ENCODE data around the gene ZNF579. TPM values are rescaled to one million over a fixed set of nuclear protein-coding genes. Genes with fewer than 3 reads are reported as not detected.
A peak's percentile ranks its signal among the peaks of the same experiment; 100 is the strongest.

The ZNF579 gene
- total RNA-seq, 1 donor from 2014 or later = 4.2 TPM

DNA sequence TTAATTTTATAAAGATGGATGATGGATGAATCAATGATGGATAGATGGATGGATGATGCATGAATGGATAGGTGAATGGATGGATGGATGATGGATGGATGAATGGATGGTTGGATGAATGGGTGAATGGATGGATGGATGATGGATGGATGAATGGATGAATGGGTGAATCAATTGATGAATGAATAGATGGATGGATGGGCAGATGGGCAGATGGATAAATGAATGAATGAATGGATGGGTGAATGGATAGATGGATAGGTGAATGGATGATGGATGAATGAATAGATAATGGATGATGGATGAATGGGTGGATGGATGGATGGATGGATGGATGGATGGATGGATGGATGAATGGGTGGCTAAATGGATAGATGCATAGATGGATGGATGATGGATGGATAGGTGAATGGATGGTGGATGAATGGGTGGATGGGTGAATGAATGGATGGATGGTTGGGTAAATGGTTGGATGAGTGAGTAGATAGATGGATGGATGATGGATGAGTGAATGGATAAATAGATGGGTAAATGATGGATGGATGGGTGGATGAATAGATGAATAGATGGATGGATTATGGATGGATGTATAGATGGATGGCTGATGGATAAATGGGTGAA lies 12.8 kb downstream of the ZNF579 start:
- DNase-seq = no peak

DNA sequence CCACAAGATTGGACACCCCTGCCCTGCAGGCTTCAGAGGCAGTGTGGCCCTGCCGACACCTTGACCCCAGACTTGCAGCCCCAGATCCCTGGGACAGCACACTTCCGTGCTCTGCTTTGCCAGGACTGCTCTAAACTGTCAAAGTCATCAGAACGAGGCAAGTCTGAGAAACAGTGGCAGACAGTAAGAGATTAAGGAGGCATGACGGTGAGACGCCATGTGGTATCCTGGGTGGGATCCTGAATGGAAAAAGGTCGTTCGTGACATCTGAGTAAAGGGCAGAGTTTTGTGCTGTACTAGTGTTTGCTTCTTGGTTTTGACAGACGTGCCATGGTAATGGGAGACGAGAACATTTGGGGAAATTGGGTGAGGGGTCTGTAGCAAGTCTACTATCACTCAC lies 13.8 kb downstream of the ZNF579 start:
- no peak for DNase-seq

DNA sequence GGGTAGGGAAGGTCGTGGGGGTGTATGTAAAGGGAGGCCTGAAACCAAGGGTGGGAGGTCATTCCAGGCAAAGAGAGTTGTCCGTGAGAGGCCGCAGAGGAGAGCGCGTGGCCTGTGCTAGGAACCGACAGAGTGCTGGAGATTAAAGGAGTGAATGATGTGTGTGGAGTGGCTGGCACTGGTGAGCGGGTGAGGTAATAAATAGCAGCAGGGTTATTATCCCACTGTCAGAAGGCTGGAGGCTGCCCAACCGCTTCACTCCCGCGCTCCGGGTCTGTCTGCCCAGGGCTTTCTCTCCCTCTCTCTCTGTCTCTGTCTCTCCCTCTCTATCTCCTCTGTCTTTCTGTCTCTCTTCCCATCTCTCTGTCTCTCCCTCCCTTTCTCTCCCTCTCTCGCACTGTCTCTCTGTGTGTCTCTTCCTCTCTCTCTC lies 17.4 kb downstream of the ZNF579 start:
- DNase-seq = no peak

GRCh38 chr19:55559684-55560083 lies 21.0 kb downstream of the ZNF579 start:
- DNase-seq = no peak

DNA sequence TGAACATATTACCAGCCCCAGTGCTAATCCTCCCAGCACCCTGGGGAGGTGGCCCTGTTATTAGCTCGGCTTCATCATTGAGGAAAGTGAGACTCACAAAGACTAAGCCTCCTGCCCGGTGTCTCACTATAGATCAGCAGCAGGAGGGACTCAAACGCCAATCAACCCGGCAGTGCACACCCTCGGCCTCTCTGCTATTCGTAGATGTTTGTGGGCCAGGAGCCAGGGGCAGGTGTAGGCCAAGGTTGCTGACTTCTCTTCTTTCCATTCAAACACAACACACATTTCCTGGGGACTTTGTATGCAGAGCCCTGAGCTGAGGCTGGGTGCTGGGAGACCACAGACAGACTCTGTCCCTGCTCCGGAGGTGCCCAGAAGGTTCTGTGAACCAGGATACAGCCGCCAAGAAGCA lies 25.9 kb downstream of the ZNF579 start:
- DNase-seq = no peak

DNA sequence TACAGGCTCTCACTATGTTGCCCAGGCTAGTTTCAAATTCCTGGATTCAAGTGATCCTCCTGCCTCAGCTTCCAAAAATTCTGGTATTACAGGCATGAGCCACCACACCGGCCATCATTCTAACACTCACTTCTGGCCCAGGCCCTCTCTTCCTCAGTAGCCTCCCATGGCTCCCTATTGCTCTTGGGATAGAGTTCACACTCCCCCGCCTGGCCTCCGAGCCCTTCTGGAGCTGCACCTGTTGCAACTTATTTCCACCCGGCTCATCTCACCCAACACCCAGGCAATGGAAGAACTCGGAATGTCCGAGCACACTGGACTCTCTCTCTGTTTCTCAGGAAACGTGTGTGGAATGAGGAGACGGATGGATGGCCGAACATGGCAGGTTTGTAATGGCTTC lies 26.3 kb downstream of the ZNF579 start:
- no peak for DNase-seq

DNA sequence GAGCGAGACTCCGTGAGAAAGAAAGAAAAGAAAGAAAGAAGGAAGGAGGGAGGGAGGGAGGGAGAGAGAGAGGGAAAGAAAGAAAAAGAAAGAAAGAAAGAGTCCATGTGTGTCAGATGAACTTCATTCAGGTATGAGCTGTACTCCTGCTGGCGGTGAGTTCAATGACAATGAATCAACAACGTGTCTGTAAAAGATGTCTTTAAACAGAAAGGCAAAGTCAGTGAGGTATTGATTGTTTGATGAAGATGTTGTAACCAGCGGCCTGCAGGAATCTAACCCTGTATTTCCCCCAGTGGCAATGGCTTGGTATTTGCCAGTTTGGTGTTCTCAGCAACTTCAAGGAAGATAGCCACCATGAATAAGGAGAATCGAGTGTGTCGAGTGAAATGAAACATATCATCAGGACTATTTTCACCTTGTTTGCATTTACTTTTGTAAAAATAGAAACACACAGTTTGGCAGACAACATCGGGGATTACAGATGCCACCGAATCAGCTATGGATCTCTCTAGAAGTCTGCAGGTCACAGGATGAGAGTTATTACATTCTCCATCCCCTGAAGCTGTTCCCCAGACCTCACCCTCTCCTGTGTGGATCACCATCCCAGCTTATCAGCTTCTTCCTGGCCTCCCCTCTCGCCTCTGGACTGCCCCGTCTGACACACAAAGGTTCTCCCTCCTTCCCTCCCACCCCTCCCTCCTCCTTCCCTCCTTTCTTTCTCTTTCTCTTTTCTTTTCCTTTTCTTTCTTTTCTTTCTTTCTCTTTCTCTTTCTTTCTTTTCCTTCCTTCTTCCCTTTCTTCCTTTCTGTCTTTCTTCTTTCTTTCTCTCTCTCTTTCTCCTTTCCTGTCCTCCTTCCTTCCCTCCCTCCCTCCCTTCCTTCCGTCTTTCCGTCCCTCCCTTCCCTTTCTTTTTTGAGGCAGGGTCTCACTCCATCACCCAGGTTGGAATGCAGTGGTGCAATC lies 27.1 kb downstream of the ZNF579 start:
- no peak for DNase-seq

- no peak for DNase-seq
These were observed 28.0 kb downstream of the ZNF579 start for GRCh38 chr19:55552620-55553019.

DNA sequence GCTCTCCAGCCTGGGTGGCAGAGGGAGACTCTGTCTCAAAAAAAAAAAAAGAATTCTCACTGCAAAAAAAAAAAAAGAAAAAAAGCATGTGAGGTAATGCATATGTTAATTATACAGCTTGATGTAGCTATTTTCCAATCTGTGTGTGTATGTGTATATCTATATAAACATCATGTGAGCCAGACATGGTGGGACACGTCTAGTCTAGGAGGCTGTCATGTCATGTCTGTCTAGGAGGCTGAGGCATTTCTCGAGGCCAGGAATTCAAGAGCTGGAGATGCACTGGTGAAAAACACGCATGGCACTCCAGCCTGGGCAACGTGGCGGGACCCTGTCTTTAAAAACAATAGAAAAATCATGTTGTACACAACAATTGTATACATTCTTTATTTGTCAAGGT lies 28.4 kb downstream of the ZNF579 start:
- no peak for DNase-seq

GRCh38 chr19:55550321-55550650 lies 30.4 kb downstream of the ZNF579 start:
- no peak for DNase-seq

- no peak for DNase-seq
These were observed 30.9 kb downstream of the ZNF579 start for GRCh38 chr19:55549500-55550320.

DNA sequence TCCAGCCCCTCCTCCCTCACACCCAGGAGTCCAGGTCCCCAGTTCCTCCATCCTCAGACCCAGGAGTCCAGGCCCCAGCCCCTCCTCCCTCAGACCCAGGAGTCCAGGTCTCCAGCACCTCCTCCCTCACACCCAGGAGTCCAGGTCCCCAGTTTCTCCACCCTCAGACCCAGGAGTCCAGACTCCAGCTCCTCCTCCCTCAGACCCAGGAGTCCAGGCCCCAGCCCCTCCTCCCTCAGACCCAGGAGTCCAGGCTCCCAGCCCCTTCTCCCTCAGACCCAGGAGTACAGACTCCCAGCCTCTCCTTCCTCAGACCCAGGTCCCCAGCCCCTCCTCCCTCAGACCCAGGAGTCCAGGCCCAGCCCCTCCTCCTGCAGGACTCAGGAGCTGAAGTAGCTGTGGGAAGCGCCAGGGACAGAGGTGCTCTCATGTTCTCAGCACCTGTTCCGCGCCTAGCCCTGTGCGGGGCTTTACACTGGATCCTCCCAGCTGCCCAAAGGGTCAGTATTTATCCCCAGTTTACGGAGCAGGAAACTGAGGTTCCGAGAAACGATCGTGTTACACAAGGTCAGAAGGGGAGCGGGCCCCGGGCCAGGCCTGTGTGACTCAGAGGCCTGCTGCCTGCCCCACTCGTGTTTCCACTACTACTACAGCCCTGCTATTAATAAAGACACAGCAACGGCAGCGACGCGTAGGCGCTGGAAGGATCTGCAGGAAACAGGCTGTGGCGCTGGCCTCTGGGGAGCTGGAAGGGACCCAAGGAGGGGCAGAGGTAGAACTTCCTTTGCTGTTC lies 33.6 kb downstream of the ZNF579 start:
- peak; percentile 13 for DNase-seq

DNA sequence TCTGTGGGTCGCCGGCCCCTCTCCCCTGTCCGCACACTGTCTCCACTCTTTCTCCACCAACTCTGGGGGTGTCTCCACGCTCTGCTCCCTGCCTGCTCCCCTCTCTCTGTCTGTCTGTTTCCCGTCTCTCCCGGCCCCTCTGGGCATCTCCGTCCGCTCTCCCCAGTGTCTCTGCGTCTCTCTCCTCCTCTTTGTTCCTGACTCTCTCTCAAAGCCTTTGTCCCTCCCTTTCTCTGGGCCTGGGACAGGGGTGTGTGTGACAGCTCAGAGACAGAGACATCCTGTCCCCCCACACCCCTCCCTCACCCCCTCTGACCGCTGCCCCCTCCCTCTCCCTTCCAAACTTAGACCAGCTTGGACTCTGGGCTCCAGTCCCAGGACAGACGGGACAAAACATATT lies 34.6 kb downstream of the ZNF579 start:
- DNase-seq = no peak

DNA sequence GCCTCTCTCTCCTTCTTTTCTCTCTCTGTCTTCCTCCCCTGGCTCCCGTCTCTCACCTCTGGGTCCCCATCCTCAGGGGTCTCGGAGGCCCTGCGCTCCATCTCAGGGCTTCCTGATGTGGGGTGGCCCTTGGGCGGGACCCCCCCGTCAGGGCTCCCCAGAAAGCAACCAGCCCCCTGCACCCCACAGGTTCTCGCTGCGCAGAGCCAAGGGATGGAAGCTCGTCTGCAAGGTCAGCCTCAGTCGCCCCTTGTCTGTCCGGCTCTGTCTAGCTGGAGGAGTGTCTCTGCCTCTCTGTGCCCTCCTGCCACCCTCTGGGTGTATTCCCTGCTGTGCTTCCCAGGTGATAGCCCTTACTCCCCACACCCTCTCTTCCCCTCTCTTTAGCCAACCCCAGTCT lies 35.2 kb downstream of the ZNF579 start, which contains the start of gene SBK3:
TSS of gene SBK3 (minus strand) at position 101 of the 400 bp plus-strand sequence. CDS start at position 101, 0 bp downstream.
- DNase-seq = no peak

DNA sequence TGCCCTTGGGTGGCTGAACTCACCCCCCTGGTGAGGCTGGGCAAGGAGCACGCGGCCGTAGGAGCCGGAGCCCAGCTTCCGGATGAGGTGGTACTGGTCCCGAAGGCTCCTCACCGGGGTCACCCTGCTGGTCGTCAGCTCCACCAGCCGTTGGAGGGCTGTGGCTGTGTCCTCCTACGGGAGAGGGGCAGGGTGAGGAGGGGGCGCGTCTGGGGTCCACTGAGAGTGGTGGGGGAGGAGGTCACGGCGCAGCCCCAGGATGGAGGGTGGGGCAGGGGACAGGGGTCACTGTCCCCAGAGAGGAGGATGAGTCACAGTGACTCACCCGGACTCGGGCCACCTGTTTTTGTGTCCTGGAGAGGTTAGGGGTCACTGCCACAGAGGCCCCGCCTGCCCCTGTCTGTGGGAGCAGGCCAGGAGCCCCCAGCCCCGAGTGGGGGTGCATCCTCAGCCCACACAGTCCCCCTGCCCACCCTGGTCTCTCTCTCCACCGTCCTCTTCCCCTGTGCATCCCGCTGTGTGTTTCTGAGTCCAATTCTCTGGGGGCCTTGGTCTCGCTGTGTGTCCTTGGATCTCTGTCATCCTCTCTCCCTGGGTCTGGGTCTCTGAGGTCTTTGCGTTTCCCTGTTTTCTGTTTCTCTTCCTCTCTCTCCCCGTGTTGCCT lies 35.7 kb downstream of the ZNF579 start:
- no peak for DNase-seq

- DNase-seq = no peak
These were observed 36.6 kb downstream of the ZNF579 start for GRCh38 chr19:55544014-55544413.

- no peak for DNase-seq
These were observed 37.1 kb downstream of the ZNF579 start for GRCh38 chr19:55543567-55543966.

DNA sequence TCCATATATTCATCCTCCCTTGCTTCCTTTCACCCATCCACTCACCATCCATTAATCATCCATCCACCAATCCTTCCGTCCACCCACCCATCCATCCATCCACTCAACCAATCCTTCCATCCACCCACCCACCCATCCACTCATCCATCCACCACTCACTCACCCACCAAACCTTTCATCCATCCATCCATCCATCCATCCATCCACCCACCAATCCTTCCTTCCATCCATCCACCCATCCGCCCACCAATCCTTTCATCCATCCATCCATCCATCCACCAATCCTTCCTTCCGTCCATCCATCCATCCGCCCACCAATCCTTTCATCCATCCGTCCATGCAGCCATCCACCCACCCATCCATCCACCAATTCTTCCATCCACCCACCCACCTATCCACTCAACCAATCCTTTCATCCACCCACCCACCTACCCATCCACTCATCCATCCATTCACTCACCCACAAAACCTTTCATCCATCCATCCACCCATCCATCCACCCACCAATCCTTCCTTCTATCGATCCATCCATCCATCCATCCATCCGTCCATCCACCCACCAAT lies 38.3 kb downstream of the ZNF579 start:
- no peak for DNase-seq

DNA sequence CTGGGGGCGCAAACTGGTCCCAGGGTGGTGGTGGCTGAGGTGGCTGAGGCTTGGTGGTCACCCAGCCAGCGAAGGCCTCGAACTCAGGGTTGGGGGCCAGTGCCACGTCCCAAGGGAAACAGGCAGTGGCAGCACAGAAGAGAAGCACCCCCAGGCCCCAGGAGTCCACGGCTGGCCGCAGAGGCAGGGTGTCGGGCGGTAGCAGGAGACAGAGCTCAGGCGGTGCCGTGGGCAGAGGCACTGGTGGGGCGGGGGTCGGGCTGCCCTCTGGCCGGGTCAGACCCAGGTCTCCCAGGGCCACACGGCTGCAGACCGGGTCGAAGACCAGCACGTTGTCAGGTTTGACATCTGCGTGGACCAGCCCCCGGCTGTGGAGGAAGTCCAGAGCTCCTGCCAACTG lies 39.6 kb downstream of the ZNF579 start:
- DNase-seq = no peak

- DNase-seq = no peak
These were observed 40.0 kb downstream of the ZNF579 start for GRCh38 chr19:55540619-55541018.
